CD4-positive, alpha-beta T cell treated with Interleukin-21 for 1 hour (primary cell): ENCODE measurements around the gene ZXDC.

Source experiments
- DNase-seq: peaks from one replicate; pipeline ENCODE4 v3.0.0-alpha.2; 2020

Gene ZXDC

DNA sequence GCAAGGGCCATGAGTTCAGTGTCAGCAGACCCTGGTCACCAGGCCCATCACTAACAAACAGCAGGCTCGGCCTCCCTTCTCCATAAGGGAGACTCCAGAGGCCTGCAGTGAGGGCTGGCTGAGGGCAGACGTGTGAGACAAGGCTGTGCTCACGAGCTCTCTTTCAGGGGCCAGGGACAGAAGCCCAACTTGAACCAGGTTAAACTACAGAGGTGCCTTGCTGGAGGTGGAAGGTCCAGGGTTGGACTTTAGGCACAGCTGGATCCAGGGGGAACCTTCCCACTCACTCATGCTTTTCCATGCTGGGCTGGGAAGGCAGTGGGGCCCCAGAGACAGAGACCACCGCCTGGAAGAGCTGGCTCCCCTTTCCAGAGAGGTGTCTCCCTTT is 62.0 kb downstream of the ZXDC start:
- DNase-seq = no peak

DNA sequence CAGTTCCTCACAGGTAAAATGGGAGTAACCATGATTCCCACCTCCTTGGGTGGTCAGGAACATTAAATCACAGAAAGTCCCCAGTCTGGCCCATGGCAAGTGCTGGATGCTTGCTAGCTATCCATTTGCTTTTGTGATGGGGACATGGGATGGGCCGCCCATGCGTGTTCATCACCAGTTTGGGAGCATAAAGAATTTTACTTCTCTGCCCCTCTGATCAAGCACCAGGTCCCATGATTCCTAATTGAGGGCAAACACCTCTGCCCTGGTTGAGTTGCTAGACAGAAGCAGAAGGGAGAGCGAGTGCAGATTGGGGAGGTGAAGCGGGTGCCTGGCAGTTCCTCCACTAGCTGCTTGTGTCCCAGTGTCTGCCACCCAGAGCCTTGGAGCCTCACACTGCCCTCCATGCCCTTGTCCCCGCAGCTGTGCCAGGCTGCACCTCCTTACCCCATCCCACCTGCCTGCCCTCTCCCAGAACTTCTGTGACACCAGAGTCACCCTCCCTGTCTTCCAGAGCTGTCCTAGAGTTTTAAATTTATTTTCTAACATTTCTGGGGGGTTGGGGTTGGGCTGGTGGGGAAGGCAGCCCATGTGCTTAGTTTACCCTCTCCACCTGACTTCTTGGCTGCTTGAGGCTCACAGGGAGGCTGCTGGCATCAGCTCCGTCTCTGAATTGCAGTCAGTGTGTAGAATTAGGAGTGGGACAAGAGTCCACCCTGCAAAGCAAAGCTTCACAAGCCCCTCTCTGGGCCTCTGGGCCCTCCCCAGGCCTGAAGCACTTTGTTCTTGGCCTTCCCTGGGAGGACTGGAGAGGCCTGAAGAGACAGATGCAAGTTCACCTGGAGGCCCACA is 62.6 kb downstream of the ZXDC start:
- DNase-seq = no peak

GRCh38 chr3:126408099-126408498 is 67.6 kb downstream of the ZXDC start:
- DNase-seq = no peak

DNA sequence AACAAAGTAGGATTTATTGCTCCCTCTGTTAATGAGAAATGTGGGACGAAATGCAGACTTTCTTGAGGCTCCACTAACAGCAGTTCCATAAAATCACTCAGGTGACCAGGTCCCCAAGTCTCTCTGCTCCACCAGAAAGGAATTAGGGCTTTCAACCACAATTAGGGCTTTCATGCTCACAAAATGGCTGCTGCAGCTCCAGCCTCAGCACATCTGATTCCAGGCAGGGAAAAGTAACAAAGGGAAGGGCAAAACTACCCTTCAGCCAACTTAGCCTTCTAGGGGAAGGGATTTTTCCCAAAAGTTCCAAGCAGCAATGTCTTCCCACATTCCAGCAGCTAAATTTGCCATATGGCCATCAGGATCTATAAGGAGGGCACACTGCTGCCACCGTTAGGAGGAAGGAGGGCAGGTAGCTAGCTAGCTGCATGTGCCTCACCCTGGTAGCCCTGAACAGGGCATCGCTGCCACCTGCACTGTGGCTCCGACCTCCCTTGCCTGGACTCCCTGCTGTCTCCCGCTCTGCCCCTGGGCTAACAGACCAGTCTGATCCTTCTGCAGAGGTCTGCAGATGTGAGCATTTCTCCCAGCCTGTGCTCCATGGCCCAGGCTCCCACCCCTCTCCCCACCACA is 68.2 kb downstream of the ZXDC start:
- no peak for DNase-seq

GRCh38 chr3:126406389-126407296 is 69.0 kb downstream of the ZXDC start:
- DNase-seq = no peak

GRCh38 chr3:126402666-126403302 is 72.9 kb downstream of the ZXDC start:
- DNase-seq = no peak

GRCh38 chr3:126402178-126402577 is 73.5 kb downstream of the ZXDC start:
- DNase-seq = no peak

DNA sequence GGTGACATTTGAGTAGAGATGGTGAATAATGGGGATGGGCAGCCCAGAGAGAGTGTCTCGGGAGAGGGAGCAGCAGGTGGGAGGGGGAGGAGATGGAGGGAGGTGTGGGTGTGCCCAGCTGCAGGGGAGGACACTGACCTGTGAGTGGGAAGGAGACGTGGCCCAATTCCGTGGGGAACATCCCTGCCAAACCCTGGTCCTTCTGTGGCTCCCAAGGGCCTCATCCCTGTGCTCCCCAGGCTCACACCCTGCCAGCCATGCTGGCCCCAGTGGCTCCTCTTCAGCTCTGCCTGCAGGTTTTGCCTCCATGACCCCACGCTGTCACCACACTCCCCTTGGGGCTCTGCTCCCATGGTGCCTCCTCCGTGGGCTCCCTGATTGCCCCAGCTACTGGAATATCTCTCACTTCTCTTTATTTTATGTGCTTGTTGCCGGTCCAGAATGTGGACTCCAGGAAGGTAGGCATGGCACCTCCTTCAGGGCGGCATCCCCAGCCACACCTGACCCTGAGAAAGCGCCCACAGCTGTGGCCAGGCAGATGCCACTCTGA is 74.0 kb downstream of the ZXDC start:
- no peak for DNase-seq

- no peak for DNase-seq
Measured at GRCh38 chr3:126399756-126400155, 75.9 kb downstream of the ZXDC start.

- DNase-seq = no peak
Measured at GRCh38 chr3:126399351-126399735, 76.3 kb downstream of the ZXDC start.

DNA sequence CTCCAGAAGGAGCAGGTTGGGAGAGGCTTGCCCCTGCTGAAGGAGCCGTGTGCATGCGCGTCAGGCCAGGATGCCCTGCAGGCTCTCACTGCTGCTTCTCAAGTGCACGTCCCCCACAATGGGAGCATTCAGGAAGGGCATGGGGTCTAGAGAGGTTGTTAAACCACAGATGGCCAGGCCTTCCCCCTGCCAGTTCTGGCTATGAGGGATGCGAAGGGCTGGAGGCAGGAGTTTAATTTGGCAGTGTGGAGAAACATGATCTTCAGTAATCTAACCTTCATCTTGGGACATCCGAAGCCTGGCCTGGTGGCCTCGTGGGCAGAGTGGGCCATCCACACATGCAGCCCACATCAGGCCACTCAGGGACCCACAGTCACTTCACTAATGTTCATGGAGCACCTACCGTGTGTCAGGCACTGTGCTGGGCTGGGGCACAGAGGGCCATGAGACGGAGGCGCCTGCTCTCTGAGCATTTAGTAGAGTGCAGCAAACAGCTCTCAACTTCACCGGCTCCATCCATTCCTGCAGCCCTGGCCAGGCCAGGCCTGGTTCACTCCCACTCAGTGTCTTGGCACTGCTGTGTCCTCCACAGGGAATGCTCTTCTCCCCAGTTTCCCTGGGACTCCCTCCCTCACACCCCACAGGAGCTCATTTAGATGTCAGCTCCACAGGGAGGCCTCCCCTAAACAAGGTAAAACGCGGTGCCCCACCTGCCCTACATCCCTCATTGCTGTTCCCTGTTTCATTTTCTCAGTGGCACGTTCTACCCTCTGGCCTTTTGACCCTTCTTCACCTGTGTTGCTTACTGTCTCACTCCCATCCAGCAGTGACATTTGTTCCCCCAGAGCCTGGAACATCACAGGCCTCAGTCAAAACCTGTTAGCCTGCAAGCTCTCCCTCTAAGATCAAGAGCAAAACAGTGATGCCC is 77.0 kb downstream of the ZXDC start:
- DNase-seq = no peak

GRCh38 chr3:126397610-126398422 is 77.9 kb downstream of the ZXDC start:
- no peak for DNase-seq

DNA sequence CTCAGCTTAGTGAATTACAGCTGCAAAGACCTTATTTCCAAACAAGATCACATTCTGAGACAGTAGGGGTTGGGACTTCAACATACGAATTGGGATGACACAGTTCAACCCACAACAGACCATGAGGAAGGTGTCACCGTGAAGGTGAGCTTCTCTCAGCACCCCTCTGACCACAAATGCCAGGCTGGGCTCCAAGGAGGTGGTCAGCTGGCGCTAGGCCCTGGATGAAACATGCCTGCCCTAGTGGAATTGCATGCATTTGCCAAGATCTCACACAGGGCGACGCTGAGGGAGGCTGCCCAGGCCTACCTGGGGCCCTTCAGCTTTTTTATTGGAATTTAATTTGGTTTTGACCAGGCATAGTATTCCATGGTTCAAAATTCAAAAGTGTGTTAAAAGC is 79.2 kb downstream of the ZXDC start:
- no peak for DNase-seq

GRCh38 chr3:126395846-126396513 is 79.7 kb downstream of the ZXDC start:
- no peak for DNase-seq

DNA sequence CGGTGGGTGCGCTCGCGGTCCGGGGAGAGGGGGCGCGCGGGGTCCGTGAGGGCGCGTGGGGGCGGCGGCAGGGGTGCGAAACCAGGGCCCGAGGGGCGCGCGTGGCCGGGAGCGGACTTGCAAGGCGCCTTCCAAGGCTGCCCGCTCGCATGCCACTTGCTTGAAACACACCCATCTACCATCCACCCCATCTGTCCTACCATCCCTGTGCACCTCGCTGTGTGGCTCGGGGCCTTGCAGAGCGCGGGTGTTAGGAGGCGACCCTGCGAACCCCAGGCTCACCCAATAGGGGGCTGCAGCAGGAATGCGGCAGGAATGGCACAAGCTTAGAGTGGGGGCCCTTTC is 80.7 kb downstream of the ZXDC start:
- no peak for DNase-seq

- DNase-seq = no peak
Measured at GRCh38 chr3:126394179-126394976, 81.3 kb downstream of the ZXDC start, which contains the start of gene CFAP100. Gene CFAP100 (plus strand): TSS chr3:126394909. CDS start chr3:126396001, 1,092 bp downstream.

GRCh38 chr3:126393563-126393962 is 82.1 kb downstream of the ZXDC start:
- DNase-seq = no peak

DNA sequence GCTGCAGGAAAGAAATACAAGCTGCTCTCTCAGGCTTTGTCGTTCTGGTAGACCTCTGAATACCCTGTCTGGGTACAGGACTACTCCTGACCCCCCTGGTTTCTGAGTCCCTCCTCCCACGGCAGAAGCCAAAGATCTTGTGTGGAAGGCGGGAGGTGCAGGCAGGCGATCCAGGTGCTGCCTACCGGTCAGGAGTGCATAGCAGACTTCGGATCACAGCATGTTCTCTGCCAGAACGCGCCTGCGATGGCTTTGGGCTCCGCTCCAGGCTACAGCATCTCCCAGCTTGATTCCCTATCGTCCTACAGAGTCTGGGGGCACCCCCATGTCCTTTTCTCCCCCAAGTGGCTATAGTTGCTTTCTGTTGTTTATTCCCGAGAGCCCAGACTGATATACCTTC is 83.4 kb downstream of the ZXDC start:
- no peak for DNase-seq

DNA sequence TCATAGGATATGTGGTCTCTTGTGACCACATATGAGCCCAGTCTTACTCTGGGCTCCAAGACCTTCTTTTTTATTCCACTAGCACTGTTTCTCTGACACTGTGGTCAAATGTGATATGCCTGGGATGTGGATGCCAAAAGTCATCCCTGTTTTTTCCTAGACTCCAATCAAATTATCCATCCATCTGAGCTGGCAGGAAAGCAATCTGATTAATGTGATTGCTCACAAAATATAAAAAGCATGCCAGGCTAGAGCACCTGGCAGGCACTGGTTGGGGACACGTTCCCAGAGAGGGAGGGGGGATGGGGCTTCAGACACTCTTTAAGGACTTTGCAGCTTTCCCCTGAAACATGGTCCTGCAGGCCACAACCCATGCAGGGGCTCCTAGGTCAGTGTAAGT is 84.1 kb downstream of the ZXDC start:
- no peak for DNase-seq
